Stimulated activated CD4-positive, alpha-beta T cell treated with anti-CD3 and anti-CD28 coated beads, Interleukin-15, amount 100 ng/mL, for 24 hours (primary cell): ENCODE data around the gene NDFIP1.

Source experiments
- DNase-seq: peaks from one replicate; pipeline ENCODE4 v3.0.0-alpha.2; 2020

The NDFIP1 gene

GRCh38 chr5:142192286-142193113, 83.9 kb downstream of the NDFIP1 start:
- DNase-seq: no peak

DNA sequence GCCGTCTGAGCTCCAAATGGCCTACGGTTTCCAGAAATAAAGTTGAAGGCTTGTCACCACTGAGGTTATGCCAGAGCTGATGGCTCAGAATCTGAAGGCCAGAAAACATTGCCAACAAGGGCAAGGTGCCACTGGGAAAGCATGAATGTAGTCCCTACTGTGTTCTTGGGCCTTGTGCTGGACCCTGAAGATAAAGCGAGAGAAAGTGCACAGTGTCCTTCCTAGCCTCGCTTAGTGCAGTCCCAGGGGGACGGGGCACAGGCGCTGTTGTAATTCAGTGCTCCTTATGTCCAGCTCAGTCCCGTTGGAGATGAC, 84.5 kb downstream of the NDFIP1 start:
- DNase-seq: no peak

DNA sequence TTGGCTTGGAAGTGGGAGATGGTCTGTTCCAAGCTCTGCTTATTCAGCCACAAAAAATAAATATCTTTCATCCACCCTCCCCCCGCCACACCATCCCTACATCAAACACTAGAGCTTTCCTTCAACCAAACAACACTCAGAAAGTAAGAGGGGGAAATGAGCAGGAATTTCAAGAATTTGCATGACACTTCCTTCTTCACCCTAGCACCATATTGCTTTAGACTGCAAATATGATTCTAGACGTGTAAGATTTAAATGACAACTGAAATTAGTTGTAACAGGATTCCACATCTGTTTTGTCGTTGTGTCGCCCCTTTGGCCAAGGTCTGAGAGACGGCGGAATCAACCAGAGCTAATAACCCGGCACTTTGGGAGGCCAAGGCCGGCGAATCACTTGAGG, 88.5 kb downstream of the NDFIP1 start:
- DNase-seq: no peak

- DNase-seq: no peak
These were observed 89.2 kb downstream of the NDFIP1 start for GRCh38 chr5:142197781-142198180.

DNA sequence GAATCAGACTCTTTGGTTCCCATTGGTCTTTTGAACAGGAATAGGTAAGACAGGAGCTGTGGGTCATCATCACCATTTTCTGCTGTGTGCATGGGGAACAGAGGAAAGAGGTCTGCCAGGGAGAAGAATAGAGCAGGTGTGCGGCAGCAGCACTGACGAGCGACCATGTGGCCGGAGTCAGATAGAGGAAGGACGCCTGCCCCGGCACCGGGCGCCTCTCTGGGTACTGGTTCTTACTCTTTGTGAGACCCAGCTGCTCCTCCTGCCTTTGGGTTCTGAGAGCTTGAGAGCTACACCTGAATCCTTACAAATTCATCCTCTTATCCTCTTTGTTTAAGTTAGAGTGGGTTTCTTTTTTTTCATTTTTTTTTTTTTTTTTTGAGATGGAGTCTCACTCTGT, 90.8 kb downstream of the NDFIP1 start:
- DNase-seq: no peak

DNA sequence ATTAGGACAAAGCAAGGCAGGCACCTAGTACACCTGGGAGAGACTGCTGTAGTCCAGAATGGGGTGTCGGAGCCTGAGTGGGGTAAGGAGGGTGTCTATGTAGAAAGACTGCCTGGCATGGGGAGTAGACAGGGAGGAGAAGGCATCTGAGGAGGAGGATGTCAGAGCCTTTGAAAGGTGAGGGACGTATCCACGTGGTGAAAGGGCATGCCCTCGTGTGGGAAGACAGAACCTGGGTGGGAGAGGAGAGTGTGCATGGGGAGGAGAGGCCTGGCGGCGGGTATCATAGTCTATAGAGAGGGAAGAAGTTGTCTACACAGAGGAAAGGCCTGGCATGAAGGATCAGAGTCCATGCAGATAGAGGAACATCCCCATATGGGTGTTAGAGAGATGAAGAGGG, 91.8 kb downstream of the NDFIP1 start:
- DNase-seq: no peak

- no peak for DNase-seq
These were observed 92.9 kb downstream of the NDFIP1 start for GRCh38 chr5:142201471-142201887.

DNA sequence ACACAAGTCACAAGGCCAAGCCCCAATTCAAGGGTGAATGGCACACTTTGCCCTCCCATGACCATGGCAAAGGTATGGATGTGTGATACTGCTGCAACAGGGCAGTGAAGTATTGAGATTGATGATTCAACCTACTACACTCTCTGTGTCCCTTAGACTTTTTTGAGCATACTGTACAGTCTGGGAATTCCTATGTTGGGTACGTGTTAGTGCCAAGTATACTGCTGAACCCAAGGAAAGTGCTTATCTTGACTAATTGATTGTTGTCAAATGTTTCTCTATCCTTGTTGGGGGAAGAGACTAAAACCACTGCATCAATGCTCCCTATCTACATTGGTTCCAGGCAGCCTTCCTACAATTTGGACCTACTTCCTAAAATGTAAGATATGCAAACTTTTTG, 93.7 kb downstream of the NDFIP1 start:
- DNase-seq: no peak
